Activated naive CD4-positive, alpha-beta T cell treated with anti-CD3 and anti-CD28 coated beads, Interleukin-2, amount 50 U/mL, for 24 hours (primary cell): Measurements from ENCODE around the gene NPAS3.

Source experiments
- H3K27ac Mint-ChIP-seq: one replicate; pipeline ENCODE4 v1.8.0; 2021; ENCODE audit warnings: mild to moderate bottlenecking, mixed read lengths
- H3K27me3 Mint-ChIP-seq: one replicate; pipeline ENCODE4 v1.8.0; 2021; ENCODE audit warnings: mixed read lengths
- H3K36me3 Mint-ChIP-seq: one replicate; pipeline ENCODE4 v1.8.0; 2021; ENCODE audit warnings: mixed read lengths
- H3K4me1 Mint-ChIP-seq: one replicate; pipeline ENCODE4 v1.8.0; 2021; ENCODE audit warnings: mixed read lengths
- H3K4me3 Mint-ChIP-seq: one replicate; pipeline ENCODE4 v1.8.0; 2021; ENCODE audit warnings: mild to moderate bottlenecking, mixed read lengths
- H3K9me3 Mint-ChIP-seq: one replicate; pipeline ENCODE4 v1.8.0; 2021; ENCODE audit warnings: mixed read lengths

The NPAS3 gene

DNA sequence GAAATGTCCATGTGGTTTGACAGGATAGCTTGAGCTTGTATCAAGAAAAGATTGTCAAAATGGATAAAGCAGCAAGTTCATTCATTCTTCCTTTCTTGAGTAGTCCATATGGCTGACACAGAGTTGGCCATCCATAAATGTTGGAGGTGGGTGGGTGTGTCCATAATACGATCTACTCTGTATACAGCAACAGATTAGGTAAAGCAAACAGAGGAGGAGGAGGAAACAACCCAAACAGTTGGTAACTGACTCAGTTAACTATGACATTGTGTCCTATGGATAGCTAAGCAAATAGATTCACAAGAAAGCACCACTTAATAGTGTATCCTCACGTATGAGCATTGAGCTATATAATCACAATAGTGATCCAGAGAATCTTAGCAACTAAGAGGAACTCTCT lies 868.2 kb downstream of the NPAS3 start:
- no peak overlapping the region for H3K27ac Mint-ChIP-seq
- no peak overlapping the region for H3K4me3 Mint-ChIP-seq
- H3K4me1 Mint-ChIP-seq = no peaks in the 10 kb centered on the region
- peaks cover 7% of the 10 kb centered on the region for H3K27me3 Mint-ChIP-seq
- no peaks in the 10 kb centered on the region for H3K9me3 Mint-ChIP-seq
- no peaks in the 10 kb centered on the region for H3K36me3 Mint-ChIP-seq

DNA sequence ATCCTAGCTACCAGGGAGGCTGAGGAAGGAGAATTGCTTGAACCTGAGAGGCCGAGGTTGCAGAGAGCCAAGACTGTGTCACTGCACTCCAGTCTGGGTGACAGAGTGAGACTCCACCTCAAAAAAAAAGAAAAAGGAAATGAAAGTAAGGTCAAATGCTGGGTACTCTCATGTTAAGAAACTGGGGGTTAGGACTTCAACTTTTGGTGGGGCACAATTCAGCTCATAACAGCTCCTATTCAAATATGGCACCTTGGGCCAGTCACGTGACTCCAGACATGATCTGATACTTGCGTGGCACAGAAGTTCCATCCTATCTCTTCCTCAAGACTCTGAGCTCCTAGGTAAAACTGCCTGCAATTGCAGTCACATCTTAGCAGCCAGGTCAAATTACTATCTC lies 869.5 kb downstream of the NPAS3 start:
- Mint-ChIP-seq H3K4me3 (no peak overlapping the region), H3K4me1 (no peaks in the 10 kb centered on the region), H3K36me3 (no peaks in the 10 kb centered on the region), H3K27me3 (peaks cover 5% of the 10 kb centered on the region), H3K27ac (no peak overlapping the region), H3K9me3 (no peaks in the 10 kb centered on the region)

DNA sequence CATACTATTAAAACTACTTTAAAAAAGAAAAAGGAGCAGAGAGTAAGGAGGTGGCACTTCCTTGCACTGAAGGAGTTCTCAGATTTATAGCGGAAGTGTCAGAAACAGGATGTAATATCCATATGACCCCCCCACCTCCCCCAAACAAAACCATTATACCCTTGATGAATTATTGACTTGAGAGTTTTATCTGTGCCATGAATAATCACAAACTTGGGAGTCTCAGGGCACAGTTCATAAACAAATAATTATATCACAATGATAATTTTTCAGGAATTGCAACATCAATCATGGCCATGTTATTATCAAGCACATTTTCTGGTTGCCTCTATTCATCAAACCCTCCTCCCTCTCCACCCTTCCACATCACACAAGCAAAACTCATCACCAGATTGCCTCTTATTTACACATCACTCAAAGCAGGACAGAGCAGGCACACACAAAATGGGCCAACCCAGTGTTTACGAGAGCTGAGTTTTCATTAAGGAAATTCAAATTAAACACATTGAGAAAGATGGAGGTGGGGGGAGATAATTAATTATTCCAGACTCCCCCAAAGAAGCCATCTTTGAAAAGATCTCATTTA lies 870.8 kb downstream of the NPAS3 start:
- Mint-ChIP-seq H3K36me3 (no peaks in the 10 kb centered on the region), H3K27me3 (peaks cover 7% of the 10 kb centered on the region), H3K27ac (no peak overlapping the region), H3K4me3 (no peak overlapping the region), H3K9me3 (no peaks in the 10 kb centered on the region), H3K4me1 (no peaks in the 10 kb centered on the region)

DNA sequence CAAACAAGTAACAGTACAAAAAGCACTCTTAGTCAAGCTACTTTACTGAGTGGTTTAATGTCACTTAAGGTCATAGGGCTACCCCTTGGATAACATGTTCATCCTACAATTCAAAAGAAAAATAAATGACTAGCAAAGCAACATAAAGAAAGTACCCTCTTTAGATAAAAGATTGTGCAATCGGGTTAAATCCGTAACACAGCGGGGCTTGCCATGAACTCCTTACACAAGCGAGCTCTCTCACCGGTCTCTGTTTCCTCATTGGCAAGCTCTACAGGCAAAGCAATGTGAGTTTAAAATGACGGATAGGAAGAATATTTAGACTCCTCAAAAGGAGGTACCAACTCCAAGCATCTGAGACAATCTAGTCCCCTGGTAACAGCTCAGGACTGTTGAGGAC lies 871.6 kb downstream of the NPAS3 start:
- H3K9me3 Mint-ChIP-seq = no peaks in the 10 kb centered on the region
- peaks cover 7% of the 10 kb centered on the region for H3K27me3 Mint-ChIP-seq

DNA sequence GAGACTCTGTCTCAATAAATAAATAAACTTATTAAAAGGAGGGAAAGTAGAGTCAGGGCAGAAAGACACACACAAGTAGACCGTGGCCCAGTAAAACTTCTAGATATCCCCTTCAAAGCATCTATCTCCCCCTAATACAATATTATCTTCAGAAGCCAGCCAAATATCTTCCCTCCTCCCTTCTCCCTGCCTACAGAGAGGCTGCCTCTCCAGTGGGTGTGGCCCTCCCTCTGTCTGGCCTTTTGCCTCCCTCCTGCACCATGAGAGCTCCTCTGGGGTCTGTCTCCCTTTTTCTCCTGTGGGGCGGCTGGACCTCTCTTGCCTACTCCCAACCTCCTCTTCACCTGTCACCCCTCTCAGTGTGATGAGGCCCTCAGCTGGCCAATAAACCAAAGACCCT lies 873.0 kb downstream of the NPAS3 start:
- Mint-ChIP-seq H3K27me3 (peaks cover 7% of the 10 kb centered on the region), H3K9me3 (no peaks in the 10 kb centered on the region), H3K36me3 (no peaks in the 10 kb centered on the region), H3K4me3 (no peak overlapping the region), H3K4me1 (no peaks in the 10 kb centered on the region), H3K27ac (no peak overlapping the region)

More for the DNA sequence above, 871.6 kb downstream of the NPAS3 start:
- Mint-ChIP-seq H3K36me3 (no peaks in the 10 kb centered on the region), H3K4me1 (no peaks in the 10 kb centered on the region), H3K4me3 (no peak overlapping the region), H3K27ac (no peak overlapping the region)

DNA sequence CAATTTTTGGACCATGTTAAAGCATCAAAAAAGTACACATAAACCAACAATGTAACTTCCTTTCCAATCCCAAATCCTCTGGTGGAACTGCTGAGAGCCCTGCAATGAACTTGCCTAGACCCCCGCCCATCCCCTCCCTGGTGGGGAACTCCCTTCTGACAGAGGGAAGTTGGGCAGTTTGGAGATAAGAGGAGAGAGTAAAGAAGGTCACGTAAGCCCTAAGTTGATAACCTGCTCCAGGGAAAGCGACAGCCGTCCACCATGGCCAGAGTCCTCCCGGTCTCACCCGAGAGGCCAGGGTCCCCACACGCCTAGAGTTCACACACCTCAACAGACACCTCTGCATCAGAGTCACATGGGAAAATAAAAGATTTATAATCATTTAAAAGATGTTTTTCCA lies 873.5 kb downstream of the NPAS3 start:
- no peaks in the 10 kb centered on the region for H3K4me1 Mint-ChIP-seq
- H3K36me3 Mint-ChIP-seq = no peaks in the 10 kb centered on the region
- no peak overlapping the region for H3K27ac Mint-ChIP-seq
- H3K4me3 Mint-ChIP-seq = no peak overlapping the region
- peaks cover 7% of the 10 kb centered on the region for H3K27me3 Mint-ChIP-seq
- no peaks in the 10 kb centered on the region for H3K9me3 Mint-ChIP-seq

DNA sequence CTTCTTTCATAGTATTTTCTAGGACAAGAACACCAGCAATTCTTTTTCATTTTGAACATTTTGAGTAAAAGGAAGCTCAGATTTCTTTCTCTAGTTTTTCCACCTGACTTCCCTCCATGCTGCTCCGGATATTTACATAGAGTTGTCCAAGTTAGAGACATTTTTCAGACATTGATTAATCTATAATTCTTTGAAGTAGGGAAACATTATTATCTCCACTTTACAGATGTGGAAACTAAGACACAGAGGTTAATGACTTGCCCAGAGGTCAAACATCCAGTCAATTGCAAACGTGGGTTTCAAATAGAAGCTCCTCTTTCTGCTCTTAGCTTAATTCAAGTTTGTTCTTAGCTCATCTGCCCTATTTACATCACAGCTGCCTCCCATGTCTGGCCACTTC lies 873.9 kb downstream of the NPAS3 start:
- no peaks in the 10 kb centered on the region for H3K9me3 Mint-ChIP-seq
- H3K4me1 Mint-ChIP-seq = no peaks in the 10 kb centered on the region
- H3K27ac Mint-ChIP-seq = no peak overlapping the region
- no peak overlapping the region for H3K4me3 Mint-ChIP-seq
- H3K27me3 Mint-ChIP-seq = peaks cover 12% of the 10 kb centered on the region
- no peaks in the 10 kb centered on the region for H3K36me3 Mint-ChIP-seq

DNA sequence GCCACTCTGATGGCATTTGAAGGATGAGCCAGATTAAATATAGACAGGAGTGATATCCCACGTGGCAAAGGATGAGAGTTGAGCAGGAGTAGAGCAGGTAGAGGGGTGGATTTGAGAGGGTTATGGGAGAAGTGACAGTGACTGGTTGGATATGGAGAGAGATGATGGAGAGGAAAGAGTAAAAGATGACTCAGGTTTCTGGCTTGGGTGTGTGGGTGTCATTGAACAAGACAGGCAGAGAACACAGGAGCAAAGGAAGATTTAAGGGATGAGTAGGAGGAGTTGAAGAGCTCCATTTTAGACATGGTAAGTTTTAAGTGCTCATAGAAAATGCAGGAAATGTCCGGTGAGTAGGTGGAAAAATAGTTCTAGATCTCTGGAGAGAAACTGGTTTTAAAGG lies 875.3 kb downstream of the NPAS3 start:
- H3K9me3 Mint-ChIP-seq = no peaks in the 10 kb centered on the region
- no peak overlapping the region for H3K27ac Mint-ChIP-seq
- no peaks in the 10 kb centered on the region for H3K36me3 Mint-ChIP-seq
- H3K27me3 Mint-ChIP-seq = peaks cover 14% of the 10 kb centered on the region
- H3K4me1 Mint-ChIP-seq = no peaks in the 10 kb centered on the region
- H3K4me3 Mint-ChIP-seq = no peak overlapping the region

DNA sequence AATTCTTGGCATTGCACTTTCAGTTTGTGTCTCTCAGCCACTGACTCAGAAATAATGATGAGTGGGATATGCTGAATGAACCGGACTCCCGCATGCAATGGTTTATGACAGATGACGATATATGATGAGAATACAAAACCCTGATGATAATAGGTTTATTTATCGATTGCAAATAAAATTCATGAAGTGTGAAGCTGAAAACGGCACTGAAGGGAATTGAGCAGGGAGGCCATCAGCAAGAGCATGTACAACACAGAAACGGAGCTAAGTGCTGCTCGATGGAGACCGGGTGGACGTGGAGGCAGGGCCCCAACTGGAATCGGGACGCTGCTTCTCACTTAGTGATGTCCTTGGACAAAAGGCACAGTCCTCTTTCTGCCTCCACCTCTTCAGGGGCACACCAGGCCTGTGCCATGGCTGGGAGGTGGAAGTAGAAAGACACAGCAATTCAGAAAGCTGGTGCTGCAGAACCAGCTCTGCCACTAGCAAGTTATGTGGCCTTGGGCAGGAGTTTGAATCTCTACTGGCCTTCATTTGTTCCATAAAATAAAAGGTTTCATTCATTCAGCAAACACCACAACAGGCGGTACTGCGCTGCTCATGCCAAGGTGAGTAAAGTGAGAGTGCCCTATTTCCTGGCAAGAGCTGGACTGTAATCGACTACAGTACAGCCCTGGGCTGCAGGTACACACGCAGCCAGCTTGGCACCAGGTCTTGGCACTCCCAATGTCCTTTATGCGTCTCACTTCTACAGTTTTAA lies 895.2 kb downstream of the NPAS3 start:
- Mint-ChIP-seq H3K36me3 (no peaks in the 10 kb centered on the region), H3K9me3 (no peaks in the 10 kb centered on the region), H3K4me3 (no peak overlapping the region), H3K4me1 (no peaks in the 10 kb centered on the region), H3K27ac (no peak overlapping the region), H3K27me3 (no peaks in the 10 kb centered on the region)

DNA sequence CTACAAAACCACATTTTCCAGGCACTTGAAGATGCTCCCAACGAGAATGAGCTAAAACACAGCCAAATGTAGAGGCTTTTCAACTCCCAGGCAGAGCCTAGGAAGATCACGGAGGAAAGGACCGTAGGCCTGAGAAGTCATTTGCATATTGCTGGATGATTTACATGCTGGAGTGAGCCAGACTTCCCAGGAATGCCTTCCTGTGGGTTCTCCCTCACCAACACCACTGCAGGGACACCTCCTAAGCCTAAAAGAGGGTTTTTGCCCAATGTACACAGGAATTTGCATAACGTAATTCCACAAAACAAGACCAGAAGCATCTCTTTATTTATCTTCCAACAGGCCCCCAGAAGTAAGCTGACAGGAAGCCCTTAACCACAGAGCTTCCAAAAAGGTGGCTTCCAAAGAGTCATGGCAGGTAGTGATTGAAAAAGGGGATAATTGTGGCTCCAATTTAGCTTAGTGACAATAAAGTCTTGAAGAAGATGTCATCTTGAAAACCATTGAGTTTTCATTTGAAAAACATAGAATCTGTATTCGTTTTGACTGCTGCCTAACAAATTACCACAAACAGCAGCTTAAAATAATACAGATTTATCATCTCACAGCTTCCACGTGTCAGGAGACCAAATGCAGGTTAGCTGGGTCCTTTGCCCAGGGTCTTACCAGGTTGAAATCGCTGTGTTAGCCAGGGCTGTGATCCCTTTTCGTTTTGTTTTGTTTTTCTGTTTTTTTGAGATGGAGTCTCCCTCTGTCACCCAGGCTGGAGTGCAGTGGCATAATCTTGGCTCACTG lies 896.0 kb downstream of the NPAS3 start:
- Mint-ChIP-seq H3K36me3 (no peaks in the 10 kb centered on the region), H3K27me3 (no peaks in the 10 kb centered on the region), H3K9me3 (no peaks in the 10 kb centered on the region), H3K4me3 (no peak overlapping the region), H3K27ac (no peak overlapping the region), H3K4me1 (no peaks in the 10 kb centered on the region)

DNA sequence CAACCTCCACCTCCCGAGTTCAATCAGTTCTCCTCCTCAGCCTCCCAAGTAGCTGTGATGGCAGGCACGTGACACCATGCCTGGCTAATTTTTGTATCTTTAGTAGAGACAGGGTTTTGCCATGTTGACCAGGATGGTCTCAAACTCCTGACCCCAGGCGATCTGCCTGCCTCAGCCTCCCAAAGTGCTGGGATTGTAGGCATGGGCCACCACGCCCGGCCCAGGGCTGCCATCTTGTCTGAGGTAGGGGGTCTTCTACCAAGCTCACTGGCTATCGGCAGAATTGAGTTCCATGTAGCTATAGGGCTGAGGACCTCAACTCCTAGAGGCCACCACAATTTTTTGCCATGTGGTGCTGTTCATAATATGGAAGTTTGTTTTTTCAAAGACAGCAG lies 896.6 kb downstream of the NPAS3 start:
- Mint-ChIP-seq H3K9me3 (no peaks in the 10 kb centered on the region), H3K27me3 (no peaks in the 10 kb centered on the region), H3K27ac (no peak overlapping the region), H3K36me3 (no peaks in the 10 kb centered on the region), H3K4me1 (no peaks in the 10 kb centered on the region), H3K4me3 (no peak overlapping the region)

DNA sequence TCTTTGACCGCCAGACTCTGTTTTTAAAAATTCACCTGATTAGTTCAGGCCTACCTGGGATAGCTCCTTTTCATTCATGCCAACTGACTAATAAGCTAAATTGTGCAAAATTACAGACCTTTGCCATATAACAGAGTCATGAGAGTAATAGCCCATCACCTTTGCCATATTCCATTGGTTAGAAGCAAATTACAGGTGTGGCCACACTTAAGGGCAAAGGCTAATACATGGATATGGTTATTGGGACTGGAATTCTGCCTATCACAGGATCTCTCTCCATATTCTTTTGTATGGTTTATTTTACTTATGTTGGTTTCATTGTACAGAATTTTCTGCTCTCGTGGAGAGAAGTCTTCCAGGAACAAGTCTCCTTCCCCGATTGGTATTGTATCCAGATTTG lies 897.0 kb downstream of the NPAS3 start:
- no peaks in the 10 kb centered on the region for H3K27me3 Mint-ChIP-seq
- no peaks in the 10 kb centered on the region for H3K9me3 Mint-ChIP-seq
- H3K36me3 Mint-ChIP-seq = no peaks in the 10 kb centered on the region
- no peak overlapping the region for H3K4me3 Mint-ChIP-seq
- H3K27ac Mint-ChIP-seq = no peak overlapping the region
- H3K4me1 Mint-ChIP-seq = no peaks in the 10 kb centered on the region

DNA sequence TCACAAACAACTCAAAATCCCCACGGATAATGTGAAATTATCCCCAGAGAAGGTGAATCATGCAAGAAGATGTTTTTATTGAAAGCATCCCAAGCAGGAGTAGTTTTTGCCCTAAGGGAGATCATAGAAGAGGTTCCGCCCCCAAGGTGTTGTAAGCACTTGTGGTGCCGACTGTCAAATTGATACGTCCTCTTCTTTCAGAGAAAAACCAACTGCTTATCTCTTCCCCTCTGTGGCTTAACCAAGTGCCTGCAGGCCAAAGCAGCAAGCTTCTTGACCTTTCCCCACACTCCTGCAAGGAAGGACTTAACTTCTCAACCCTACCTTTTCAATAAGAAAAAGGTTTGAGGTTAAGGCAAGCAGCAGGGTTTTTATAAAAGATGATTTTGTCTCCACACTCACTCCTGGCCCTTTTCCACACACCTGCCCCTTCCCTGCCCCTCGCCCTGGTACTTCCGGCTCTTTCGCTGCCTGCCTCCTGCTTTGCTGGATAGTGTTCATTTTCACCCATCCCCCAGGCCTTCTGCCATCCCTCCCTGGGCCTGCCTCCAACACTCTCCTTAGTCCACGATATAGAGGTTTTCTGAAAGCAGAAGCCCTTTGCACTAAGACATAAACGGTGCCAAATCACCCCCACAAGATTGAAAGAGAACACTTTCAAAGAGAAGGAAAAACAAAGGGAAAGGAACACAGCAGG lies 897.7 kb downstream of the NPAS3 start:
- Mint-ChIP-seq H3K27ac (no peak overlapping the region), H3K4me3 (no peak overlapping the region)

DNA sequence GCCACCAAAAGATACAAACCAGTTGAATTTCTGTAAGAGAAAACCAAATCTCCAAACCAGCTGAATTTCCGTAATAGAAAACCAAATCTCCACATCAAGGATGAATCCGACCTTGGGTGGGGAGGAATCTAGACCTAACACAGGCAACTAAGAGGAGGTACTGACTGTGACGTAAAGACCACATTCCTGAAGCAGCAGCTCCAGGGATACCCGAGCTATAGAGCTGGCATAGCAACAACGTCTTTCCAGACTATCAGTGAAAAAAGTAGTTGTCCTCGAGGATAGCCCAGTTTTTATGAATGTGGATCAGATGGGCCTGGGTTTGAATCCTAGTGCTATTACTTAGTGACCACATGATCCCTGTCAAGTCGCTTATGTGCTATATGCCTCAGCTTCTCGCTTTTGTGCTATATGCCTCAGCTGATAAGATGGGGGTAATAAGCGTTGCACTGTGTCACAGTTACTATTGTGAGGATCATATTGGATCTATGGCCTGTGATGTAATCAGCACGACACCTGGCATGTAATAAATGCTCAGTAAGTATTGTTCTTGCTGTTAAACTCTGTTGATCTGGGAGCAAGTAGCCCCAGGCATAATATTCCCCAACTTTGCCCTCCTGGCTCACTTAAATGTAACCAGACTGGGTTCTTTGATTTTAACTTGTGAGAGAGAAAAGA lies 898.4 kb downstream of the NPAS3 start:
- H3K4me3 Mint-ChIP-seq = no peak overlapping the region
- no peaks in the 10 kb centered on the region for H3K27me3 Mint-ChIP-seq
- no peaks in the 10 kb centered on the region for H3K4me1 Mint-ChIP-seq
- no peak overlapping the region for H3K27ac Mint-ChIP-seq
- no peaks in the 10 kb centered on the region for H3K9me3 Mint-ChIP-seq
- H3K36me3 Mint-ChIP-seq = no peaks in the 10 kb centered on the region

More for the DNA sequence above, 897.7 kb downstream of the NPAS3 start:
- H3K4me1 Mint-ChIP-seq = no peaks in the 10 kb centered on the region
- H3K9me3 Mint-ChIP-seq = no peaks in the 10 kb centered on the region
- H3K27me3 Mint-ChIP-seq = no peaks in the 10 kb centered on the region
- H3K36me3 Mint-ChIP-seq = no peaks in the 10 kb centered on the region

DNA sequence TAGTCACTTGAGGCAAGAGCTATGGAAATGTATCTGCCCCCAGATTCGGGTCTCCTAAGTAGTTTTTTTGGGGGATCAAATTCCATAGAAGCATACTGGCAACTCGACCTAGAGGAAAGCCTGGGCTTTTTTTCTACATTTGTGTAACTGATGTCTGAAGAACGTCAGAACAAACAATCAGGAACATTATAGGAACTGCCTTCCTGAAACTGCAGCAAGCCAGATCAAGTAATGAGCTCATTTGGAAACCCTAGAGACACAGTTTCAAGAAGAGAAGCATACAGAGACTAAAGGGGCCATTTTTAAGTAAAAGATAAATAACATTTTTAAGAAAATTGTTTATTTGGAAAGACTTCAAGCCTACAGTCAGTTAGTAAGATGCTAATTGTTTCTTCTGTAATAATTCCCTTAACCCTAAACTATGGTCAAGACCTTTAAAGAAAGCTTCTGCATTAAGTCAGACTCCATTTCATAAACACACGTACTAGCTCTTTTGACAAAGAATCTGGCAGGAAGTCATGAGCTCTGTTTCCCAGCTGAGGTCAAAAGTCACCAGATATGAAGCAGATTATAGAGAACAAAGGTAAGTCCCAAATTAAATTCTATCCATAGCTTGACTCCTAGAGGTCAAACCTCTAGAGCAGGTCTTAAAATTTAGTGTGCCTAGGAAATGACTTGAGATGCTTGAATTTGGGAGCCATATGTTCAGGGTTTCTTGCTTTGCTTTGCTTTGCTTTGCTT lies 899.4 kb downstream of the NPAS3 start:
- Mint-ChIP-seq H3K9me3 (no peaks in the 10 kb centered on the region), H3K27me3 (no peaks in the 10 kb centered on the region), H3K36me3 (no peaks in the 10 kb centered on the region), H3K27ac (no peak overlapping the region), H3K4me3 (no peak overlapping the region), H3K4me1 (no peaks in the 10 kb centered on the region)
